HepG2 (cell line): ENCODE data around the gene AUNIP. TPM values are rescaled to one million over a fixed set of nuclear protein-coding genes. Genes with fewer than 3 reads are reported as not detected.

Experiments used
- ATAC-seq: fragments of 200-7000 bp; cut with Tn5 transposase; 3 replicates; pipeline ENCODE4 v1.9.1; 2020; ENCODE audit warnings: mild to moderate bottlenecking, moderate library complexity
- BruUV-seq: library from RNA; stranded (reverse); fragments of 400-500 nt; replicated peaks from 2 replicates; lab custom pipeline; 2021; lab: Mats Ljungman, UMichigan
- CTCF ChIA-PET: fragments of 300-600 bp; formaldehyde crosslinking; extraction: SDS; loops from one replicate; lab custom pipeline; 2021; ENCODE audit warnings: low total read pairs, inconsistent platforms, low intra/inter-chr PET ratio; lab: Yijun Ruan, JAX
- POLR2A ChIA-PET: fragments of 350-600 bp; sonication (Branson Sonifier 250); formaldehyde crosslinking; loops from one replicate; lab custom pipeline; 2020; ENCODE audit warnings: antibody characterized with exemption, inconsistent platforms; lab: Yijun Ruan, JAX
- DNase-seq: peaks from one replicate; pipeline ENCODE4 v3.0.0-alpha.2; 2015; ENCODE audit warnings: low spot score
- FAIRE-seq: peaks from 3 replicates; lab custom pipeline; 2011; peaks lifted over from hg19 to GRCh38; lab: Jason Lieb, UNC
- H2AFZ ChIP-seq: one replicate; pipeline ENCODE4 v1.6.1; 2011; ENCODE audit warnings: low read length, inconsistent platforms
- H3K27ac ChIP-seq: fragments of 300-600 bp; 3 replicates; pipeline ENCODE4 v1.8.0; 2011; ENCODE audit warnings: mixed run types, mild to moderate bottlenecking, mixed read lengths, low read length, inconsistent platforms; ENCODE audit not compliant: insufficient read depth; ENCODE audit errors: extremely low read length
- H3K27me3 ChIP-seq, 2 experiments: fragments of 200-600 bp in 1 of 2; 2 replicates in 1 of 2; 3 replicates in 1 of 2; pipeline versions ENCODE4 v1.6.0 to v1.8.0; 2011; ENCODE audit warnings: low read length in 2 of 2, mild to moderate bottlenecking in 2 of 2, moderate library complexity in 2 of 2, inconsistent platforms in 1 of 2; ENCODE audit not compliant: insufficient read depth in 2 of 2, control insufficient read depth in 1 of 2
- H3K36me3 ChIP-seq, 2 experiments: fragments of 200-600 bp in 1 of 2; replicated peaks in 1 of 2; 2 replicates in 1 of 2; 3 replicates in 1 of 2; pipeline versions ENCODE4 v1.5.1 to v1.8.0; 2011; ENCODE audit warnings: low read length in 2 of 2, inconsistent platforms in 1 of 2; ENCODE audit not compliant: insufficient read depth in 2 of 2, control insufficient read depth in 1 of 2
- H3K4me1 ChIP-seq: 2 replicates; pipeline ENCODE4 v1.5.1; 2012; ENCODE audit warnings: low read length, inconsistent platforms; ENCODE audit not compliant: insufficient read depth
- H3K4me2 ChIP-seq: 2 replicates; pipeline ENCODE4 v1.6.0; 2011; ENCODE audit warnings: low read depth, low read length, inconsistent platforms
- H3K4me3 ChIP-seq, 3 experiments: fragments of 200-600 bp in 1 of 3; sonication (generic), shearing (Covaris generic) in 1 of 3; replicated peaks in 1 of 3; 2 replicates each; pipeline ENCODE4 v1.5.1; 2011 to 2016; ENCODE audit warnings: low read length in 3 of 3, inconsistent platforms in 2 of 3, low read depth in 2 of 3, mild to moderate bottlenecking in 2 of 3, control low read depth in 1 of 3, mixed read lengths in 1 of 3; ENCODE audit not compliant: insufficient read depth in 1 of 3
- H3K79me2 ChIP-seq: one replicate; pipeline ENCODE4 v1.6.1; 2011; ENCODE audit warnings: low read length, inconsistent platforms; ENCODE audit not compliant: insufficient read depth
- H3K9ac ChIP-seq: 2 replicates; pipeline ENCODE4 v1.6.0; 2011; ENCODE audit warnings: mild to moderate bottlenecking, low read depth, low read length, inconsistent platforms; ENCODE audit not compliant: insufficient read depth
- H3K9me3 ChIP-seq: 2 replicates; pipeline ENCODE4 v1.5.1; 2012; ENCODE audit warnings: mild to moderate bottlenecking, low read length
- H4K20me1 ChIP-seq: 2 replicates; pipeline ENCODE4 v1.6.0; 2011; ENCODE audit warnings: inconsistent platforms, mild to moderate bottlenecking, low read length, moderate library complexity; ENCODE audit not compliant: insufficient read depth
- ARHGAP35 ChIP-seq: sonication (generic); formaldehyde crosslinking; IDR thresholded peaks from 2 replicates; pipeline ENCODE4 v1.9.0; 2022; ENCODE audit warnings: mild to moderate bottlenecking, inconsistent platforms, moderate library complexity, missing genetic modification reagents, borderline replicate concordance
- GABPB1 ChIP-seq: IDR thresholded peaks from 2 replicates; pipeline ENCODE4 v1.6.1; 2016; ENCODE audit warnings: mild to moderate bottlenecking, missing genetic modification reagents, moderate library complexity, missing compliant biosample characterization
- KLF9 ChIP-seq: IDR thresholded peaks from 2 replicates; pipeline ENCODE4 v1.6.1; 2016; ENCODE audit warnings: low read depth
- NCOR1 ChIP-seq: fragments of 200-600 bp; sonication (generic); IDR thresholded peaks from 2 replicates; pipeline ENCODE4 v1.7.0; 2017; ENCODE audit warnings: antibody characterized with exemption, low read length, borderline replicate concordance
- NFATC3 ChIP-seq: sonication (generic); formaldehyde crosslinking; IDR thresholded peaks from 2 replicates; pipeline ENCODE4 v1.5.1; 2020; ENCODE audit warnings: mild to moderate bottlenecking, missing genetic modification reagents
- NFIB ChIP-seq: sonication (generic); formaldehyde crosslinking; IDR thresholded peaks from 2 replicates; pipeline ENCODE4 v1.9.0; 2021; ENCODE audit warnings: missing genetic modification reagents, mild to moderate bottlenecking, borderline replicate concordance
- RXRA ChIP-seq: sonication (generic); formaldehyde crosslinking; IDR thresholded peaks from 2 replicates; pipeline ENCODE4 v1.5.1; 2020; ENCODE audit warnings: missing genetic modification reagents
- ZBTB3 ChIP-seq: sonication (generic); formaldehyde crosslinking; IDR thresholded peaks from 2 replicates; pipeline ENCODE4 v1.4.0; 2020; ENCODE audit warnings: low read depth, mild to moderate bottlenecking, moderate library complexity, missing genetic modification reagents, borderline replicate concordance
- ZBTB7B ChIP-seq: sonication (generic); formaldehyde crosslinking; IDR thresholded peaks from 2 replicates; pipeline ENCODE4 v1.4.0; 2020; ENCODE audit warnings: missing genetic modification reagents
- ZMYM3 ChIP-seq: sonication (generic); formaldehyde crosslinking; IDR thresholded peaks from 2 replicates; pipeline ENCODE4 v1.5.1; 2020; ENCODE audit warnings: mild to moderate bottlenecking, missing genetic modification reagents
- ZNF10 ChIP-seq: sonication (generic); formaldehyde crosslinking; IDR thresholded peaks from 2 replicates; pipeline ENCODE4 v1.4.0; 2020; ENCODE audit warnings: mild to moderate bottlenecking, low read depth, missing genetic modification reagents, borderline replicate concordance
- ZNF101 ChIP-seq: sonication (generic); formaldehyde crosslinking; IDR thresholded peaks from 2 replicates; pipeline ENCODE4 v1.4.0; 2020; ENCODE audit warnings: mild to moderate bottlenecking, low read depth, missing genetic modification reagents, borderline replicate concordance
- ZNF136 ChIP-seq: sonication (generic); formaldehyde crosslinking; IDR thresholded peaks from 2 replicates; pipeline ENCODE4 v1.8.1; 2022; ENCODE audit warnings: low read depth, mild to moderate bottlenecking, moderate library complexity, missing genetic modification reagents
- ZNF234 ChIP-seq: sonication (generic); formaldehyde crosslinking; conservative IDR thresholded peaks from 2 replicates; pipeline ENCODE4 v1.5.1; 2020; ENCODE audit warnings: mild to moderate bottlenecking, missing genetic modification reagents
- ZNF367 ChIP-seq: sonication (generic); formaldehyde crosslinking; IDR thresholded peaks from 2 replicates; pipeline ENCODE4 v1.4.0; 2020; ENCODE audit warnings: missing genetic modification reagents, borderline replicate concordance
- ZNF652 ChIP-seq: IDR thresholded peaks from 2 replicates; pipeline ENCODE4 v1.6.1; 2016; ENCODE audit warnings: low read depth, borderline replicate concordance
- WGBS: methylation state at CpG from one replicate; pipeline ENCODE4 v1.1.6; 2017; ENCODE audit warnings: low lambda C conversion rate; 5-methylcytosine and 5-hydroxymethylcytosine counted together
- in situ Hi-C: cut with HindIII; loops from 2 replicates; pipeline ENCODE4 v1.10.0; 2017; ENCODE audit warnings: low pct_unique_long_range_greater_than_20kb; ENCODE audit not compliant: extremely low pct_ligation_motif_present
- intact Hi-C: fragments of 100-400 bp; cut with micrococcal nuclease; formaldehyde crosslinking; loops from one replicate; pipeline ENCODE4 v1.10.0; 2022; ENCODE audit not compliant: unreplicated experiment
- polyA plus RNA-seq, 8 experiments: library from polyadenylated mRNA; depleted of rRNA in 3 of 8; stranded (reverse) in 7 of 8; unstranded in 1 of 8; fragments of >200 nt; fragmentation: Illumina TruSeq in 4 of 8; extraction: Trizol in 4 of 8; gene quantifications; 2 replicates each; pipeline versions ENCODE4 v1.2.1 to v1.2.3, GENCODE V29; 2011 to 2016; ENCODE audit warnings: low read depth in 4 of 8, missing spikeins in 1 of 8, mixed read lengths in 1 of 8; ENCODE audit not compliant: insufficient read depth in 1 of 8
- total RNA-seq, 5 experiments: library from RNA; depleted of rRNA; stranded (reverse); fragments of >200 nt; fragmentation: Illumina TruSeq; extraction: Trizol; gene quantifications; 2 replicates each; pipeline ENCODE4 v1.2.3, GENCODE V29; 2016; ENCODE audit warnings: low read depth in 1 of 5
- TF ChIP-seq, protein P1 (sequence below): sonication (generic); formaldehyde crosslinking; IDR thresholded peaks from 2 replicates; pipeline ENCODE4 v1.5.1; 2020; ENCODE audit warnings: mild to moderate bottlenecking, missing genetic modification reagents, borderline replicate concordance

Gene AUNIP
- total and polyA plus RNA-seq, 2 of the 13 experiments (the other 11 are each of a cell fraction or from before 2014, with no cell fraction given), result 3.8 to 12.3 TPM

DNA sequence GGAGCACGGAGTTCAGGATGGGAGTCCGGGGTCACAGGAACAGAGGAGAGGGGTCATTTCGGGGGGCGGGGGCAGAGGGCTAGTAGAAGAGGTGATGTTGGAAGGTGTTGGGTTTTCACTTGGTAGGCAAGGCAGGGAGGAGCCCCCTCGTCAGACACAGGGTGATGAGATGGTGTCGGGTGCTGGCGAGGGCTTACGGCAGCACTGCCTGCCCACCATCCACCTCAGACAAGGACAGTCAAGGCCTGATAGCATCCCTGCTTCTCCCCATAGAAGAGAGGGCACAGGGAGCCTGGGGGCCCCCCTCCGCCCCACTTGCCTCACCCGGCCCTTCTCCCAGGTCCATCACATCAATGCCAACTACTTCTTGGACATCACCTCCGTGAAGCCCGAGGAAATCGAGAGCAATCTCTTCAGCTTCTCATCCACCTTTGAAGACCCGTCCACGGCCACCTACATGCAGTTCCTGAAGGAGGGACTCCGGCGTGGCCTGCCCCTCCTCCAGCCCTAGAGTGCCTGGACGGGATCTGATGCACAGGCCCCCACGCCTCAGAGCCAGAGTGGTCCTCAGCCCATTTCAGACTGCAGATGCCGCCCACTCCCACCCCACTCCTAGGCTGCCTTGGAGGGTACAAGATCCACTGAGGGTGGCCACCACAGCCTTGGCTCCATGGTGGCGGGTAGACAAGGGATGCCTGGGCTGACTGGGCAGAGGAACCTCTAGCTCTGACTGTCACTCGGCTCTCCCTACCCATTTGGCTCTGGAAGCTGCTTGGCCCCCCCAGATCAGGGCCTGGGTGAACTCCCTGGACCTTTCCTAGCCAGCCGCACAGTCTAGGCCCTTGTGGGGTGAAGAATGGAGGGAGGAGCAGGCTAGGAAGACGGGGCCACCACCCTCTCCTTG is 43.8 kb downstream of the AUNIP start (continued):
- TF ChIP-seq RXRA, result no peak
- no peak for TF ChIP-seq ZNF652 (CRISPR knock-in tag)
- TF ChIP-seq ZNF367 (CRISPR knock-in tag), result no peak
- no peak for TF ChIP-seq NCOR1
- no peak for TF ChIP-seq KLF9 (CRISPR knock-in tag)
- TF ChIP-seq ZMYM3, result no peak

DNA sequence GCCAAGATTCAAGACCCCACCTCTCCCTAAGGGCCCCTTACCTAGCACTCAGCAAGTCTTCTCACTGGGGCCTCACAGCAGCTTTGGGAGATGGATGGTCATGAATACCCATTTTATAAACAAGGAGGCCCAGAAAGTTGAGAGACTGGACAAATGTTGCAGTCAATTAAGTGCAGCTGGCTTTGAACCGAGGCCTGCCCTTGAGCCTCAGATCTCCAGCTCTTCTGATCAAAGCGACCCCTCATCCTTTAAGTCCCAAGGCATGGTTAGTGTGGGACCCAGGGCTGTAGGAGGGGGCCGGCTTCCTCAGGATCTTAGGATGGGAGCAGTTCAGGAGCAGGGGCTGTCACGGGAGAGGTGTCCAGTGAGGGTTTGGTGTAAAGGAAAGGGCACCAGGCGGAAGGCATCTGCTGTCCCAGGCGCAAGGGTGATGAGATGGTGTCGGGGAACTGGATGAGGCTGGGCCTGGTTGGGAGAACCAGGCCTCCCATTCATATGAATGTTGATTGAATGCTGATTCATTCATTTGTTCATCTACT is 44.6 kb downstream of the AUNIP start:
- no TSS peak for BruUV-seq
- CTCF ChIA-PET, result no interaction called here
- in situ Hi-C loops, result loop anchor here (25.0 kb wide), 1 partner anchor 202 kb away; the partner anchor contains the start of gene MAN1C1
- H3K9me3 ChIP-seq, result no peaks in the 10 kb centered on the region
- no peak for DNase-seq
- POLR2A ChIA-PET, result no interaction called here
- H3K9ac ChIP-seq, result no peak overlapping the region
- no peak overlapping the region for H3K4me3 ChIP-seq
- H2AFZ ChIP-seq, result no peak overlapping the region
- FAIRE-seq, result no peak
- no peak for ATAC-seq
- no peaks in the 10 kb centered on the region; a peak in 1 of 5 replicates for H3K27me3 ChIP-seq
- no peak overlapping the region for H3K27ac ChIP-seq
- peaks cover 2% of the 10 kb centered on the region for H3K79me2 ChIP-seq
- no peaks in the 10 kb centered on the region for H4K20me1 ChIP-seq
- WGBS, result 95% methylated on average over 7 of the region's 7 CpGs
- H3K4me2 ChIP-seq, result no peak overlapping the region
- intact Hi-C loops, result no loop called here
- no peak for TF ChIP-seq NFATC3 (CRISPR knock-in tag)
- no peak for TF ChIP-seq ZNF10 (CRISPR knock-in tag)
- no peak for TF ChIP-seq GABPB1 (CRISPR knock-in tag)
- TF ChIP-seq, protein P1, sequence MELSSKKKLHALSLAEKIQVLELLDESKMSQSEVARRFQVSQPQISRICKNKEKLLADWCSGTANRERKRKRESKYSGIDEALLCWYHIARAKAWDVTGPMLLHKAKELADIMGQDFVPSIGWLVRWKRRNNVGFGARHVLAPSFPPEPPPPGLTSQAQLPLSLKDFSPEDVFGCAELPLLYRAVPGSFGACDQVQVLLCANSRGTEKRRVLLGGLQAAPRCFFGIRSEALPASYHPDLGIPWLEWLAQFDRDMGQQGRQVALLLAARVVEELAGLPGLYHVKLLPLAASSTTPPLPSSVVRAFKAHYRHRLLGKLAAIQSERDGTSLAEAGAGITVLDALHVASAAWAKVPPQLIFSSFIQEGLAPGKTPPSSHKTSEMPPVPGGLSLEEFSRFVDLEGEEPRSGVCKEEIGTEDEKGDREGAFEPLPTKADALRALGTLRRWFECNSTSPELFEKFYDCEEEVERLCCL (CRISPR knock-in tag), result no peak
- no peak for TF ChIP-seq ZBTB3 (CRISPR knock-in tag)
- no peak for TF ChIP-seq ZNF234 (CRISPR knock-in tag)
- TF ChIP-seq ARHGAP35 (CRISPR knock-in tag), result no peak
- TF ChIP-seq ZNF101 (CRISPR knock-in tag), result no peak
- TF ChIP-seq NFIB, result no peak
- TF ChIP-seq ZNF136, result no peak
- no peak for TF ChIP-seq ZBTB7B (CRISPR knock-in tag)
- TF ChIP-seq, all 625 proteins: peak for 0
- Histone ChIP-seq H3K4me1 (peaks cover 13% of the 10 kb centered on the region), H3K36me3 (no peaks in the 10 kb centered on the region)
